ENCODE results near the gene OR4N5. TPM values are rescaled to one million over a fixed set of nuclear protein-coding genes. Genes with fewer than 3 reads are reported as not detected.
"Not testable (repeated sequence)": the region's sequence is repeated elsewhere in the genome, so short reads cannot be mapped to it uniquely, and the experiment has no call there.

Gene OR4N5
- total RNA-seq, 2 donors from 2014 or later: not detected

GRCh38 chr14:20116748-20117147 lies 21.9 kb upstream of the OR4N5 start:
- peaks cover 0 to 28% of the 10 kb centered on the region in 2 donors for H3K9me3 ChIP-seq
- no peak for DNase-seq (ENCODE audit: low spot score)
- no peaks in the 10 kb centered on the region for H3K36me3 ChIP-seq
- no peak overlapping the region for H3K27ac ChIP-seq
- no peak for TF ChIP-seq CTCF (IDR thresholded peaks at IDR 0.05)
- no peaks in the 10 kb centered on the region for H3K27me3 ChIP-seq
- no peaks in the 10 kb centered on the region for H3K4me1 ChIP-seq
- H3K4me3 ChIP-seq: no peak overlapping the region

DNA sequence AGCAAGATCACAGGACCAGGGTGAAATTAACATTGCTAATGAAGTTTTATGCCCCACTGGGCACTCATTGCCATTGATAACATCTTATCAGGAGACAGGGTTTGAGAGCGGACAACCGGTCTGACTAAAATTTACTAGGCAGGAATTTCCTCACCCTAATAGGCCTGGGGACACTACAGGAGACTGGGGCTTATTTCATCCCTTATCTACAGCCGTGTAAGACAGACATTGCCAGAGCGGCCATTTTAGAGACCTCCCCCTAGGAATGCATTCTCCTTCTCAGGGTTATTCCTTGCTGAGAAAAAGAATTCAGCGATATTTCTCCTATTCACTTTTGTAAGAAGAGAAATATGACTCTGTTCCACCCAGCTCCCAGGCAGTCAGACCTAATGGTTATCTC lies 19.8 kb upstream of the OR4N5 start:
- H3K27ac ChIP-seq: no peak overlapping the region
- no peaks in the 10 kb centered on the region for H3K27me3 ChIP-seq
- no peaks in the 10 kb centered on the region for H3K4me1 ChIP-seq
- H3K4me3 ChIP-seq: no peak overlapping the region
- H3K36me3 ChIP-seq: no peaks in the 10 kb centered on the region
- no peak for TF ChIP-seq CTCF (IDR thresholded peaks at IDR 0.05)
- no peak for DNase-seq (ENCODE audit: low spot score)
- peaks cover 0 to 28% of the 10 kb centered on the region in 2 donors for H3K9me3 ChIP-seq

DNA sequence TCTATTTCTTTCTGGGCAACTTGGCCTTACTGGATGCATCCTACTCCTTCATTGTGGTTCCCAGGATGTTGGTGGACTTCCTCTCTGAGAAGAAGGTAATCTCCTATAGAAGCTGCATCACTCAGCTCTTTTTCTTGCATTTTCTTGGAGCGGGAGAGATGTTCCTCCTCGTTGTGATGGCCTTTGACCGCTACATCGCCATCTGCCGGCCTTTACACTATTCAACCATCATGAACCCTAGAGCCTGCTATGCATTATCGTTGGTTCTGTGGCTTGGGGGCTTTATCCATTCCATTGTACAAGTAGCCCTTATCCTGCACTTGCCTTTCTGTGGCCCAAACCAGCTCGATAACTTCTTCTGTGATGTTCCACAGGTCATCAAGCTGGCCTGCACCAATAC lies 5.3 kb downstream of the OR4N5 start:
- H3K36me3 ChIP-seq: no peaks in the 10 kb centered on the region
- no peak for DNase-seq (ENCODE audit: low spot score)
- no peak overlapping the region for H3K4me3 ChIP-seq
- no peaks in the 10 kb centered on the region for H3K27me3 ChIP-seq
- H3K4me1 ChIP-seq: no peaks in the 10 kb centered on the region
- no peak overlapping the region for H3K27ac ChIP-seq
- no peak for TF ChIP-seq CTCF (IDR thresholded peaks at IDR 0.05)
- H3K9me3 ChIP-seq: no peaks in the 10 kb centered on the region

DNA sequence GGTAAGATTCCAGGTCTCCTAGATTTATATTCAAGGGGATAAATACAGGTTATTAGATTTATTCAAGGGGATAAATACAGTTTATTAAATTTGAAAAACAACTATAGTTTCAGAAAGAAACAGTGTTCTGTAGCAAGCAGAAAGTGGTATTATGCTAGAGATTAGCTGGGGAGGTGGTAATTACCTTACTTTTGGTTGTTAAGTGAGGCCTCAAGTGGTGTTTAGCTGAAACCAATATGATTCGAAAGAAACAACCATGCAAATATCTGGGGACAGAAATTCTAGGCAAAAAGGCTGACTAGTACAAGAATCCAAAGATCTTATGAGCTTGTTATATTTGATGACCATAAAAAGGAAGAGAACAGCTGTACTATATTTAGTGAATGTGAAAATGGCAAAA lies 6.2 kb downstream of the OR4N5 start:
- H3K4me1 ChIP-seq: no peaks in the 10 kb centered on the region
- H3K9me3 ChIP-seq: no peaks in the 10 kb centered on the region
- no peak for TF ChIP-seq CTCF (IDR thresholded peaks at IDR 0.05)
- DNase-seq (ENCODE audit: low spot score): no peak
- no peaks in the 10 kb centered on the region for H3K36me3 ChIP-seq
- no peaks in the 10 kb centered on the region for H3K27me3 ChIP-seq
- H3K4me3 ChIP-seq: no peak overlapping the region
- no peak overlapping the region for H3K27ac ChIP-seq

- no peaks in the 10 kb centered on the region for H3K27me3 ChIP-seq
- H3K4me3 ChIP-seq: no peak overlapping the region
- H3K36me3 ChIP-seq: no peaks in the 10 kb centered on the region
- TF ChIP-seq CTCF (IDR thresholded peaks at IDR 0.05): no peak
- H3K9me3 ChIP-seq: peaks cover 0 to 26% of the 10 kb centered on the region in 2 donors
- no peak overlapping the region for H3K27ac ChIP-seq
- no peaks in the 10 kb centered on the region for H3K4me1 ChIP-seq
- no peak for DNase-seq (ENCODE audit: low spot score)
Measured at GRCh38 chr14:20164462-20164861, 25.8 kb downstream of the OR4N5 start.

GRCh38 chr14:20167091-20167490 lies 28.5 kb downstream of the OR4N5 start:
- no peak for TF ChIP-seq CTCF (IDR thresholded peaks at IDR 0.05)
- Histone ChIP-seq H3K27me3 (no peaks in the 10 kb centered on the region), H3K36me3 (no peaks in the 10 kb centered on the region), H3K4me3 (no peak overlapping the region), H3K9me3 (peaks cover 0 to 26% of the 10 kb centered on the region in 2 donors), H3K4me1 (no peaks in the 10 kb centered on the region), H3K27ac (no peak overlapping the region)
- no peak for DNase-seq (ENCODE audit: low spot score)

DNA sequence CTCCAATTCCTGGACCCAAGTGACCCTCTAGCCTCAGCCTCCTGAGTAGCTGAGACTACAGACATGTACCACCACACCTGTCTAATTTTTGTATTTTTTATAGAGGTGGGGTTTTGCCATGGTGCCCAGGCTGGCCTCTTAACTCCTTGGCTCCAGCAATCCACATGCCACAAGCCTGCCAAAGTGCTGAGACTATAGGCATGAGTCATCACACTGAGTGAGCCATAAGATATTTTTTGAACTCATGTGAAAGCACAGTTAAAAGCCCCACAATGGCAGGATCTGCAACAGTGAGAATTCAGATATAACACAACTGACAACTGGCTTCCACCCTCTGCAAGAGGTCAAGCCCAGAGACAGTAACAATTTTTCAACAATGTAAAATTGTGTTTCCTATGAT lies 31.2 kb downstream of the OR4N5 start:
- H3K4me1 ChIP-seq; DNase-seq (ENCODE audit: low spot score); H3K36me3 ChIP-seq; H3K9me3 ChIP-seq; H3K27me3 ChIP-seq; H3K4me3 ChIP-seq; H3K27ac ChIP-seq: not testable (repeated sequence)

DNA sequence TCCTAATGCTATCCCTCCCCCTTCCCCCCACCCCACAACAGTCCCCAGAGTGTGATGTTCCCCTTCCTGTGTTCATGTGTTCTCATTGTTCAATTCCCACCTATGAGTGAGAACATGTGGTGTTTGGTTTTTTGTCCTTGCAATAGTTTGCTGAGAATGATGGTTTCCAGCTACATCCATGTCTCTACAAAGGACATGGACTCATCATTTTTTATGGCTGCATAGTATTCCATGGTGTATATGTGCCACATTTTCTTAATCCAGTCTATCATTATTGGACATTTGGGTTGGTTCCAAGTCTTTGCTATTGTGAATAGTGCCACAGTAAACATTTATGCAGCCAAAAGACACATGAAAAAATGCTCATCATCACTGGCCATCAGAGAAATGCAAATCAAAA lies 35.6 kb downstream of the OR4N5 start:
- H3K27ac ChIP-seq; H3K27me3 ChIP-seq; H3K9me3 ChIP-seq; DNase-seq (ENCODE audit: low spot score); H3K36me3 ChIP-seq; H3K4me1 ChIP-seq; H3K4me3 ChIP-seq: not testable (repeated sequence)
